Measurements from ENCODE around the gene JOSD2.

JOSD2 gene

DNA sequence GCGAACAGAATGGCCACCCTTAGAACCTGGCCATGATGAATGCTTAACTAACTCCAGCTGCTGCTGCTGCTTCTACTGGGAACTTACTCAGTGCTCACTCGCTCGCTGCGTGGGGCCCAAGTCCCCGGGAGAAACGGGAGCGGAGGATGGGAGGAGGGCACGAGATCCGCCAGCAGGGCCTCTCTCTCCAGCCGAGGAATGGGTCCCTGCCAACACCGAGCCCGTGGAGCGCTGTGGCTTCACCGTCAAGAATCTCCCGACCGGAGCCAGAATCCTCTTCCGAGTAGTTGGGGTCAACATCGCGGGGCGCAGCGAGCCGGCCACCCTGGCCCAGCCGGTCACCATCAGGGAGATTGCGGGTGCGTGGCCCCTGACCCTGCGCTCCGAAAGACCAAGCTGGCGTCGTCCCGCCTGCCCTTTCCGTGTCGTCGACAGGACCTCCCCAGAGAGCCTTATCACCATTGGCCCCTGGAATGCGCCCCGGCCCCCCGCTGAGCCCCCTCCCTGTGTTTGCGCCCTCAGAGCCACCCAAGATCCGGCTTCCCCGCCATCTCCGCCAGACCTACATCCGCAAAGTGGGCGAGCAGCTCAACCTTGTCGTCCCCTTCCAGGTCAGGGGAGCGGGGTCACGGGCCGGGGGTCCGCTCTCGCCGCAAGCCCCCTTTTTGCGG, 52.5 kb downstream of the JOSD2 start:
- FAIRE-seq (no peak), DNase-seq (ENCODE audit: insufficient read length, low spot score) (no peak)
- TF ChIP-seq, protein P1, sequence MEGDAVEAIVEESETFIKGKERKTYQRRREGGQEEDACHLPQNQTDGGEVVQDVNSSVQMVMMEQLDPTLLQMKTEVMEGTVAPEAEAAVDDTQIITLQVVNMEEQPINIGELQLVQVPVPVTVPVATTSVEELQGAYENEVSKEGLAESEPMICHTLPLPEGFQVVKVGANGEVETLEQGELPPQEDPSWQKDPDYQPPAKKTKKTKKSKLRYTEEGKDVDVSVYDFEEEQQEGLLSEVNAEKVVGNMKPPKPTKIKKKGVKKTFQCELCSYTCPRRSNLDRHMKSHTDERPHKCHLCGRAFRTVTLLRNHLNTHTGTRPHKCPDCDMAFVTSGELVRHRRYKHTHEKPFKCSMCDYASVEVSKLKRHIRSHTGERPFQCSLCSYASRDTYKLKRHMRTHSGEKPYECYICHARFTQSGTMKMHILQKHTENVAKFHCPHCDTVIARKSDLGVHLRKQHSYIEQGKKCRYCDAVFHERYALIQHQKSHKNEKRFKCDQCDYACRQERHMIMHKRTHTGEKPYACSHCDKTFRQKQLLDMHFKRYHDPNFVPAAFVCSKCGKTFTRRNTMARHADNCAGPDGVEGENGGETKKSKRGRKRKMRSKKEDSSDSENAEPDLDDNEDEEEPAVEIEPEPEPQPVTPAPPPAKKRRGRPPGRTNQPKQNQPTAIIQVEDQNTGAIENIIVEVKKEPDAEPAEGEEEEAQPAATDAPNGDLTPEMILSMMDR (IDR thresholded peaks at IDR 0.05; ENCODE audit: insufficient read depth, missing control alignments): no peak

DNA sequence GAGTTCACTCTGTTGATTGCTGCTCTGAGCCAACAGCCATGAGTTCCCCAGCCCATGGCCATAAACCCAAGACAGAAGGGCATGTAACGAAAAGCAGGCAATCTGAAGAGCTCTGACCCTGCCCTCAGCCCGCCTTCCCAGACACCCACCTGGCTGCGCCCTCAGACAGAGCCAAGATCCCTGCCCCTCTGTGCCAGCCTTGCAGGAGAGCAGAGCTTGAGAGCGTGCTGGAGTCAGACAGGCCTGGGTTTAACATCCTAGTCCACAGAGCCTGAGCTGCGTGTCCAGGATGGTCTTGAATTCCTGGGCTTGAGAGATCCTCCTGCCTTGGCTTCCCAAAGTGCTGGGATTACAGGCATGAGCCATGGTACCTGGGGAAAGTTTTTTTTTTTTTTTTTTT, 53.7 kb downstream of the JOSD2 start:
- no peak for FAIRE-seq
- DNase-seq (ENCODE audit: insufficient read length, low spot score): no peak
- TF ChIP-seq, protein P1 (IDR thresholded peaks at IDR 0.05; ENCODE audit: insufficient read depth, missing control alignments): no peak

Data from D721Med (cell line).